Retinal pigment epithelial cell (primary cell): Measurements from ENCODE around the gene TNPO1.

Source experiments
- DNase-seq: peaks from one replicate; pipeline ENCODE4 v3.0.0-alpha.2; 2010; ENCODE audit warnings: low read depth
- H3K4me3 ChIP-seq: 2 replicates; pipeline ENCODE4 v1.5.1; 2011; ENCODE audit warnings: mild to moderate bottlenecking, low read length, control low read depth, moderate library complexity
- TF ChIP-seq, protein P1 (sequence below): conservative IDR thresholded peaks from 2 replicates; pipeline ENCODE4 v1.5.1; 2011; ENCODE audit warnings: low read depth, low read length, control low read depth, inconsistent platforms

TNPO1 gene

DNA sequence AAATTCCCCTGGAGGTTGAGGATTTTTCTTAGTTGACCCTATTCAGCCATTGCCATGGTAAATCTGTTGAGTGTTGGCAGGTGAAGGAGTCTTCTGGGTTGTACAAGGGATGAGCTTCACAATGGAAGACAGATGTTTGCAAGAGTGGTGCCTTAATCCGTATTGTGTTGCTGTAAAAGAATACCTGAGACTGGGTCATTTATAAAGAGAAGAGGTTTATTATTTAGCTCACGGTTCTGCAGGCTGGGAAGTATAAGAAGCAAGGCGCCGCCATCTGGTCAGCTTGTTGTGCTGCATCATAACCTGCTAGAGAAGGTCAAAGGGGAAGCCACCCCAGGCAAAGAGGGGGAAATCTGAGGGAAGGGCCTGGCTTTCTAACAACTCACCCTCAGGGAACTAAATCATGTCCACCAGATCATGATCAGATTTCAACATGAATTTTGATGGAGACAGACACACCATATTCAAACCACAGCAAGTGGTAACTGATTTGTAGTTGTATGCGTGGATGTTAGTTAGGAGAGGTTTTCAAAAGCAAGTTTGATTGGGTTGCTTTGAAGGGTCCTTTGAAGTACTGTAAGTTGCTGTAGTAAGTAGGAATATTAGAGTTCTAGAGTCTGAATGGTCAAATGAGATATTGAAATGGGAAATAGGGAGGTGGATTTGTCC lies 2.5 kb downstream of the TNPO1 start:
- TF ChIP-seq, protein P1, sequence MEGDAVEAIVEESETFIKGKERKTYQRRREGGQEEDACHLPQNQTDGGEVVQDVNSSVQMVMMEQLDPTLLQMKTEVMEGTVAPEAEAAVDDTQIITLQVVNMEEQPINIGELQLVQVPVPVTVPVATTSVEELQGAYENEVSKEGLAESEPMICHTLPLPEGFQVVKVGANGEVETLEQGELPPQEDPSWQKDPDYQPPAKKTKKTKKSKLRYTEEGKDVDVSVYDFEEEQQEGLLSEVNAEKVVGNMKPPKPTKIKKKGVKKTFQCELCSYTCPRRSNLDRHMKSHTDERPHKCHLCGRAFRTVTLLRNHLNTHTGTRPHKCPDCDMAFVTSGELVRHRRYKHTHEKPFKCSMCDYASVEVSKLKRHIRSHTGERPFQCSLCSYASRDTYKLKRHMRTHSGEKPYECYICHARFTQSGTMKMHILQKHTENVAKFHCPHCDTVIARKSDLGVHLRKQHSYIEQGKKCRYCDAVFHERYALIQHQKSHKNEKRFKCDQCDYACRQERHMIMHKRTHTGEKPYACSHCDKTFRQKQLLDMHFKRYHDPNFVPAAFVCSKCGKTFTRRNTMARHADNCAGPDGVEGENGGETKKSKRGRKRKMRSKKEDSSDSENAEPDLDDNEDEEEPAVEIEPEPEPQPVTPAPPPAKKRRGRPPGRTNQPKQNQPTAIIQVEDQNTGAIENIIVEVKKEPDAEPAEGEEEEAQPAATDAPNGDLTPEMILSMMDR, result peak; percentile 87
- DNase-seq, result no peak
- peak overlapping the region; percentile 92 for H3K4me3 ChIP-seq

DNA sequence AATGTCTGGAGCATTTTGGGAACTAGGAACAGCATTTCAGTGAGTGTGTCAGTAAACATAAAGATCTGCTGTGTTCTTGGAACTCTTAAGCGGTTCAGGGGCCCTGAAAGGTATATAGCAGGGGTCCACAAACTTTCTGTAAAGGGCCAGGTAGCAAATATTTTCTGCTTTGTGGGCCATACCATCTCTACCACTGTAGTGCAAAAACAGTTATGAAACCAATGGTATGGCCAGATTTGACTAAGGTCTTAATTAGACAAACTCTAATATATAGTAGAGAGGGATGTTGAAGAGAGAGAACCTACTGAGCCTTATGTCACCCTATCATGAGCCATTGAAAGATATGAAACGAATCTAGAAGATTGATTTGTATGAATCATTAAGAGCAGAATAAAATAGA lies 5.3 kb downstream of the TNPO1 start:
- TF ChIP-seq, protein P1, result no peak
- no peak overlapping the region for H3K4me3 ChIP-seq
- DNase-seq, result no peak

DNA sequence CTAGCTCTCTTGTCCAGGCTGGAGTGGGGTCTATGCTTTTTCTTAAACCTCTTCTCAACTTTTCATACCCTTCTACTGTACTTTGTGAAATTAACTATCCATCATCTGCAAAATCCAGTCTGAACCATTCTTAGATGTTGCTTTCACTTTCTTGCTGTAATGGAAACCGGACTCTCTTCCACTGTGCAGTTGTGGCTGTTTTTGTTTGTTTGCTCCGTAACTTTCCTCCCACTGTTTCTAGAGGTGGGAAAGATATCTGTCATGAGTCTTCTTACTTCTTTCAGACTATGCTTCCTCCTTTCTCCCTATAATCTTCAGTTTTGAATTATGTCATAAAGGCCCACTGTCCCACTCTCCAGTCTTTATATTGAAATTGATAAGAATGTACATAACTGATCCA lies 6.5 kb downstream of the TNPO1 start:
- DNase-seq, result no peak
- H3K4me3 ChIP-seq, result no peak overlapping the region
- TF ChIP-seq, protein P1, result no peak

- DNase-seq, result no peak
- H3K4me3 ChIP-seq, result no peak overlapping the region
- TF ChIP-seq, protein P1, result no peak
Observed at GRCh38 chr5:72829707-72830106, 13.2 kb downstream of the TNPO1 start.

DNA sequence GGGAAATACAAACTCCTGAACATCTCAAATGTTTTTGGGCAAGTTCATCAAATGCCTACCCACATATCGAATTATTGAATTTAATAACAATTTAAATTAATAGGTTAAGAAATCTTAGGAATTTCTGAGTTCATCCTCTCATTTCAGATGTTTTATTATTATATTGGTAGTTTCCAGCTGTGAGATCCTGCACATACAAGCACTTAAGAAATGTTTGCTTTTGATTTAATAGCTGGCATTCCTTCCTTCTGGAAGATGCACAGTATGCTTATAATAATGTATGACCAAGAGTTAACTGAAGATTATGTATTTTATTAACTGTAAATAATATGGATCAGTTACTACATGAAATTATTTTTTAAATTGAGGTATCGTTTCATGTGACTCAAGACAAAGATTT lies 13.9 kb downstream of the TNPO1 start:
- no peak for DNase-seq
- TF ChIP-seq, protein P1, result no peak

GRCh38 chr5:72831685-72832084 lies 15.2 kb downstream of the TNPO1 start:
- TF ChIP-seq, protein P1, result no peak
- H3K4me3 ChIP-seq, result no peak overlapping the region
- no peak for DNase-seq

More for the DNA sequence above, 13.9 kb downstream of the TNPO1 start:
- no peak overlapping the region for H3K4me3 ChIP-seq

GRCh38 chr5:72834924-72835323 lies 18.5 kb downstream of the TNPO1 start:
- no peak overlapping the region for H3K4me3 ChIP-seq
- DNase-seq, result no peak
- TF ChIP-seq, protein P1, result no peak
